Osteocyte (in vitro differentiated cells): ENCODE data around the gene CHRNE. TPM values are rescaled to one million over a fixed set of nuclear protein-coding genes. Genes with fewer than 3 reads are reported as not detected.
"Not testable (repeated sequence)": the region's sequence is repeated elsewhere in the genome, so short reads cannot be mapped to it uniquely, and the experiment has no call there.

Experiments
- DNase-seq: peaks from one replicate; pipeline ENCODE4 v3.0.0; 2021; ENCODE audit warnings: mixed read lengths; ENCODE audit not compliant: unreplicated experiment; ENCODE audit errors: extremely low spot score
- H3K27ac Mint-ChIP-seq: one replicate; pipeline ENCODE4 v1.8.0; 2021; ENCODE audit warnings: mild to moderate bottlenecking, mixed read lengths; ENCODE audit not compliant: unreplicated experiment
- H3K27me3 Mint-ChIP-seq: one replicate; pipeline ENCODE4 v1.8.0; 2021; ENCODE audit warnings: mixed read lengths; ENCODE audit not compliant: unreplicated experiment
- H3K36me3 Mint-ChIP-seq: one replicate; pipeline ENCODE4 v1.8.0; 2021; ENCODE audit warnings: mixed read lengths; ENCODE audit not compliant: unreplicated experiment
- H3K4me1 Mint-ChIP-seq: one replicate; pipeline ENCODE4 v1.8.0; 2021; ENCODE audit warnings: mixed read lengths; ENCODE audit not compliant: unreplicated experiment
- H3K4me3 Mint-ChIP-seq: one replicate; pipeline ENCODE4 v1.8.0; 2021; ENCODE audit warnings: mild to moderate bottlenecking, moderate library complexity, mixed read lengths; ENCODE audit not compliant: unreplicated experiment
- H3K9me3 Mint-ChIP-seq: one replicate; pipeline ENCODE4 v1.8.0; 2021; ENCODE audit warnings: mixed read lengths; ENCODE audit not compliant: unreplicated experiment
- CTCF ChIP-seq: fragments of 200-600 bp; sonication (generic); IDR thresholded peaks from 2 replicates; pipeline ENCODE4 v1.5.0; 2021; ENCODE audit warnings: antibody characterized with exemption, mild to moderate bottlenecking, moderate library complexity
- total RNA-seq: library from RNA; stranded (reverse); gene quantifications from 2 replicates; pipeline ENCODE4 v1.2.1, GENCODE V29; 2021

CHRNE gene
- total RNA-seq, 1 donor from 2014 or later: 0.27 TPM

GRCh38 chr17:4872786-4873185, 30.1 kb downstream of the CHRNE start:
- H3K4me3 Mint-ChIP-seq: no peak overlapping the region
- DNase-seq: no peak
- no peak for TF ChIP-seq CTCF
- no peaks in the 10 kb centered on the region for H3K27me3 Mint-ChIP-seq
- peaks cover 4% of the 10 kb centered on the region for H3K4me1 Mint-ChIP-seq
- H3K36me3 Mint-ChIP-seq: peaks cover 10% of the 10 kb centered on the region
- H3K27ac Mint-ChIP-seq: no peak overlapping the region
- no peaks in the 10 kb centered on the region for H3K9me3 Mint-ChIP-seq

- Mint-ChIP-seq H3K4me1 (peaks cover 4% of the 10 kb centered on the region), H3K36me3 (peaks cover 6% of the 10 kb centered on the region), H3K9me3 (no peaks in the 10 kb centered on the region), H3K27ac (no peak overlapping the region), H3K27me3 (no peaks in the 10 kb centered on the region), H3K4me3 (no peak overlapping the region)
- no peak for DNase-seq
- TF ChIP-seq CTCF: no peak
These were observed 32.0 kb downstream of the CHRNE start for GRCh38 chr17:4870855-4871254.

GRCh38 chr17:4869058-4869998, 33.6 kb downstream of the CHRNE start:
- not testable (repeated sequence) for H3K27ac Mint-ChIP-seq, H3K36me3 Mint-ChIP-seq, H3K27me3 Mint-ChIP-seq, DNase-seq, H3K4me1 Mint-ChIP-seq, H3K9me3 Mint-ChIP-seq, H3K4me3 Mint-ChIP-seq

GRCh38 chr17:4867535-4867934, 35.4 kb downstream of the CHRNE start:
- not testable (repeated sequence) for H3K36me3 Mint-ChIP-seq, DNase-seq, H3K4me3 Mint-ChIP-seq, H3K9me3 Mint-ChIP-seq, H3K4me1 Mint-ChIP-seq, H3K27me3 Mint-ChIP-seq, H3K27ac Mint-ChIP-seq

GRCh38 chr17:4863321-4863720, 39.6 kb downstream of the CHRNE start:
- no peak for DNase-seq
- H3K4me3 Mint-ChIP-seq: no peak overlapping the region
- H3K27ac Mint-ChIP-seq: no peak overlapping the region
- H3K27me3 Mint-ChIP-seq: no peaks in the 10 kb centered on the region
- no peaks in the 10 kb centered on the region for H3K9me3 Mint-ChIP-seq
- peaks cover 10% of the 10 kb centered on the region for H3K4me1 Mint-ChIP-seq
- peaks cover 9% of the 10 kb centered on the region for H3K36me3 Mint-ChIP-seq
- no peak for TF ChIP-seq CTCF

GRCh38 chr17:4862720-4863119, 40.2 kb downstream of the CHRNE start:
- Mint-ChIP-seq H3K36me3 (peaks cover 9% of the 10 kb centered on the region), H3K27ac (no peak overlapping the region), H3K27me3 (no peaks in the 10 kb centered on the region)

More at GRCh38 chr17:4862720-4863119, 40.2 kb downstream of the CHRNE start:
- no peaks in the 10 kb centered on the region for H3K9me3 Mint-ChIP-seq
- TF ChIP-seq CTCF: no peak
- H3K4me3 Mint-ChIP-seq: no peak overlapping the region
- peaks cover 15% of the 10 kb centered on the region for H3K4me1 Mint-ChIP-seq
- DNase-seq: no peak
